GM18870 (cell line): Measurements from ENCODE around the gene USF2.

Experiments
- ATAC-seq: cut with Tn5 transposase; IDR thresholded peaks from one replicate; pipeline ENCODE4 v1.9.1; 2021; ENCODE audit warnings: moderate library complexity; ENCODE audit not compliant: unreplicated experiment

USF2 gene

GRCh38 chr19:35317464-35318043, 48.8 kb downstream of the USF2 start:
- no peak for ATAC-seq

- ATAC-seq, result no peak
Measured at GRCh38 chr19:35318679-35319448, 50.1 kb downstream of the USF2 start.

GRCh38 chr19:35320065-35320713, 51.4 kb downstream of the USF2 start:
- no peak for ATAC-seq

GRCh38 chr19:35321291-35321690, 52.5 kb downstream of the USF2 start:
- ATAC-seq, result no peak

GRCh38 chr19:35322014-35322413, 53.3 kb downstream of the USF2 start:
- no peak for ATAC-seq

- ATAC-seq, result no peak
Measured at GRCh38 chr19:35327642-35328041, 58.9 kb downstream of the USF2 start.

- no peak for ATAC-seq
Measured at GRCh38 chr19:35328851-35329285, 60.1 kb downstream of the USF2 start, which contains the start of gene CD22. TSS of gene CD22 (plus strand) at chr19:35329187. CDS start at chr19:35332041, 2,854 bp downstream.

GRCh38 chr19:35329323-35329722, 60.6 kb downstream of the USF2 start:
- no peak for ATAC-seq
